HCT116 (cell line): ENCODE data around the gene WDR93. TPM values are rescaled to one million over a fixed set of nuclear protein-coding genes. Genes with fewer than 3 reads are reported as not detected.

Experiments
- ATAC-seq: fragments of 200-7000 bp; cut with Tn5 transposase; 2 replicates; pipeline ENCODE4 v1.9.1; 2020; ENCODE audit warnings: mild to moderate bottlenecking, moderate library complexity
- BruUV-seq: library from RNA; stranded (reverse); fragments of 400-500 nt; replicated peaks from 2 replicates; lab custom pipeline; 2021; lab: Mats Ljungman, UMichigan
- CTCF ChIA-PET: fragments of 300-600 bp; sonication (Branson Sonifier 250); formaldehyde crosslinking; loops from one replicate; lab custom pipeline; 2021; ENCODE audit warnings: antibody characterized with exemption; lab: Charles Lee
- POLR2A ChIA-PET: fragments of 300-600, 350-600 bp; sonication (Branson Sonifier 250); formaldehyde crosslinking; loops from one replicate; lab custom pipeline; 2021; ENCODE audit warnings: antibody characterized with exemption; lab: Charles Lee
- RAD21 ChIA-PET, 2 experiments: fragments of 300-600 bp; sonication (Branson Sonifier 250); formaldehyde crosslinking; loops; one replicate each; lab custom pipeline; 2023; ENCODE audit warnings: low total read pairs in 2 of 2; ENCODE audit not compliant: uncharacterized antibody in 2 of 2, unreplicated experiment in 2 of 2, low non-redundant PET in 1 of 2; lab: Charles Lee
- DNase-seq: peaks from one replicate; pipeline ENCODE4 v3.0.0-alpha.2; 2010; ENCODE audit warnings: low read depth, low spot score
- H2AFZ ChIP-seq: fragments of 200-600 bp; shearing (Covaris generic), sonication (generic); 2 replicates; pipeline ENCODE4 v1.6.1; 2017; ENCODE audit warnings: low read depth, mixed run types, mixed read lengths, antibody characterized with exemption, low read length; ENCODE audit not compliant: poor library complexity, severe bottlenecking
- H3K27ac ChIP-seq: 2 replicates; pipeline ENCODE4 v1.5.1; 2012; ENCODE audit warnings: low read depth, low read length
- H3K27me3 ChIP-seq: fragments of 200-600 bp; sonication (generic); 2 replicates; pipeline ENCODE4 v1.6.1; 2016; ENCODE audit warnings: mixed run types, low read length, mixed read lengths; ENCODE audit not compliant: insufficient read depth
- H3K36me3 ChIP-seq, 2 experiments: fragments of 200-500 bp in 1 of 2; fragments of 200-600 bp in 1 of 2; sonication (Bioruptor generic) in 1 of 2; sonication (generic) in 1 of 2; 2 replicates each; pipeline versions ENCODE4 v1.5.1 to v1.6.1; 2014 to 2016; ENCODE audit warnings: low read length in 2 of 2, inconsistent platforms in 1 of 2, mixed read lengths in 1 of 2, mixed run types in 1 of 2; ENCODE audit not compliant: insufficient read depth in 2 of 2, control insufficient read depth in 1 of 2
- H3K4me1 ChIP-seq, 2 experiments: fragments of 200-600 bp in 1 of 2; sonication (generic) in 1 of 2; 2 replicates each; pipeline versions ENCODE4 v1.5.1 to v1.6.1; 2012 to 2017; ENCODE audit warnings: low read length in 2 of 2, inconsistent platforms in 1 of 2, mild to moderate bottlenecking in 1 of 2, mixed read lengths in 1 of 2, mixed run types in 1 of 2, moderate library complexity in 1 of 2; ENCODE audit not compliant: insufficient read depth in 2 of 2, control insufficient read depth in 1 of 2
- H3K4me2 ChIP-seq: fragments of 200-600 bp; sonication (generic); 2 replicates; pipeline ENCODE4 v1.6.1; 2017; ENCODE audit warnings: mixed run types, low read length, mixed read lengths
- H3K4me3 ChIP-seq, 2 experiments: fragments of 200-600 bp in 1 of 2; sonication (generic) in 1 of 2; replicated peaks in 1 of 2; 2 replicates each; pipeline ENCODE4 v1.5.1; 2011 to 2016; ENCODE audit warnings: low read length in 2 of 2, control low read depth in 1 of 2, low read depth in 1 of 2, mild to moderate bottlenecking in 1 of 2, mixed read lengths in 1 of 2, mixed run types in 1 of 2
- H3K79me2 ChIP-seq: fragments of 200-600 bp; sonication (generic); 2 replicates; pipeline ENCODE4 v1.6.1; 2017; ENCODE audit warnings: mild to moderate bottlenecking, mixed run types, low read length, moderate library complexity, mixed read lengths; ENCODE audit not compliant: insufficient read depth
- H3K9ac ChIP-seq: fragments of 200-600 bp; sonication (generic); 2 replicates; pipeline ENCODE4 v1.6.1; 2016; ENCODE audit warnings: low read length, mixed read lengths
- H3K9me2 ChIP-seq: fragments of 200-600 bp; sonication (generic), shearing (Covaris generic); 2 replicates; pipeline ENCODE4 v1.6.1; 2017; ENCODE audit warnings: mixed run types, mild to moderate bottlenecking, moderate library complexity; ENCODE audit not compliant: insufficient read depth
- H3K9me3 ChIP-seq, 2 experiments: fragments of 200-500 bp in 1 of 2; fragments of 200-600 bp in 1 of 2; sonication (Bioruptor generic) in 1 of 2; sonication (generic) in 1 of 2; 2 replicates each; pipeline ENCODE4 v1.6.1; 2014 to 2017; ENCODE audit warnings: low read length in 2 of 2, mixed read lengths in 2 of 2, inconsistent platforms in 1 of 2, low read depth in 1 of 2, mild to moderate bottlenecking in 1 of 2, mixed run types in 1 of 2, moderate library complexity in 1 of 2; ENCODE audit not compliant: control insufficient read depth in 1 of 2, insufficient read depth in 1 of 2
- H4K20me1 ChIP-seq: fragments of 200-600 bp; sonication (generic), shearing (Covaris generic); 2 replicates; pipeline ENCODE4 v1.6.1; 2017; ENCODE audit warnings: mixed run types, mild to moderate bottlenecking, moderate library complexity; ENCODE audit not compliant: insufficient read depth
- CBX3 ChIP-seq: IDR thresholded peaks from 2 replicates; pipeline ENCODE4 v1.6.1; 2012; ENCODE audit warnings: low read depth
- EZH2 ChIP-seq: fragments of 200-600 bp; sonication (generic); IDR thresholded peaks from 2 replicates; pipeline ENCODE4 v1.6.1; 2017; ENCODE audit warnings: antibody characterized with exemption, mixed run types
- EZH2phosphoT487 ChIP-seq: fragments of 200-600 bp; IDR thresholded peaks from 2 replicates; pipeline ENCODE4 v1.6.1; 2018; ENCODE audit warnings: antibody characterized with exemption, borderline replicate concordance
- FOSL1 ChIP-seq: IDR thresholded peaks from 2 replicates; pipeline ENCODE4 v1.6.1; 2012; ENCODE audit warnings: low read depth
- JUND ChIP-seq: IDR thresholded peaks from 2 replicates; pipeline ENCODE4 v1.6.1; 2012
- RAD21 ChIP-seq: IDR thresholded peaks from 2 replicates; pipeline ENCODE4 v1.6.1; 2012; ENCODE audit warnings: low read depth, mild to moderate bottlenecking
- SRF ChIP-seq: IDR thresholded peaks from 2 replicates; pipeline ENCODE4 v1.6.1; 2012; ENCODE audit warnings: low read depth
- YY1 ChIP-seq: IDR thresholded peaks from 2 replicates; pipeline ENCODE4 v1.6.1; 2011; ENCODE audit warnings: low read length, low read depth, moderate library complexity, mild to moderate bottlenecking; ENCODE audit not compliant: insufficient replicate concordance; ENCODE audit errors: extremely low read depth
- ZFX ChIP-seq: fragments of 450-650 bp; IDR thresholded peaks from 2 replicates; pipeline ENCODE4 v1.6.1; 2017
- ZNF274 ChIP-seq: fragments of 200-500 bp; sonication (Bioruptor generic); IDR thresholded peaks from 2 replicates; pipeline ENCODE4 v1.6.1; 2014; ENCODE audit warnings: mild to moderate bottlenecking, low read depth, low read length, inconsistent platforms
- intact Hi-C: fragments of 100-400 bp; cut with micrococcal nuclease; formaldehyde crosslinking; loops from 2 replicates; pipeline ENCODE4 v1.10.0; 2022
- total RNA-seq: library from RNA; stranded (reverse); gene quantifications from one replicate; pipeline ENCODE4 v1.2.1, GENCODE V29; 2021; ENCODE audit not compliant: unreplicated experiment
- TF ChIP-seq, protein P1 (sequence below), 3 experiments: fragments of 200-600 bp in 1 of 3; sonication (generic) in 1 of 3; IDR thresholded peaks in 2 of 3; conservative IDR thresholded peaks in 1 of 3; 2 replicates each; pipeline ENCODE4 v1.5.1; 2012 to 2017; ENCODE audit warnings: low read depth in 2 of 3, low read length in 2 of 3, antibody characterized with exemption in 1 of 3, borderline replicate concordance in 1 of 3, control low read depth in 1 of 3, mild to moderate bottlenecking in 1 of 3, mixed read lengths in 1 of 3, mixed run types in 1 of 3, moderate library complexity in 1 of 3; ENCODE audit not compliant: insufficient read depth in 1 of 3
- TF ChIP-seq, protein P2 (sequence below): IDR thresholded peaks from 2 replicates; pipeline ENCODE4 v1.6.1; 2012
- TF ChIP-seq, protein P3 (sequence below): IDR thresholded peaks from 2 replicates; pipeline ENCODE4 v1.6.1; 2012; ENCODE audit warnings: low read depth
- TF ChIP-seq, protein P4 (sequence below): IDR thresholded peaks from 2 replicates; pipeline ENCODE4 v1.6.1; 2012

Gene WDR93
- total RNA-seq, 1 experiment from 2014 or later = 0.42 TPM

DNA sequence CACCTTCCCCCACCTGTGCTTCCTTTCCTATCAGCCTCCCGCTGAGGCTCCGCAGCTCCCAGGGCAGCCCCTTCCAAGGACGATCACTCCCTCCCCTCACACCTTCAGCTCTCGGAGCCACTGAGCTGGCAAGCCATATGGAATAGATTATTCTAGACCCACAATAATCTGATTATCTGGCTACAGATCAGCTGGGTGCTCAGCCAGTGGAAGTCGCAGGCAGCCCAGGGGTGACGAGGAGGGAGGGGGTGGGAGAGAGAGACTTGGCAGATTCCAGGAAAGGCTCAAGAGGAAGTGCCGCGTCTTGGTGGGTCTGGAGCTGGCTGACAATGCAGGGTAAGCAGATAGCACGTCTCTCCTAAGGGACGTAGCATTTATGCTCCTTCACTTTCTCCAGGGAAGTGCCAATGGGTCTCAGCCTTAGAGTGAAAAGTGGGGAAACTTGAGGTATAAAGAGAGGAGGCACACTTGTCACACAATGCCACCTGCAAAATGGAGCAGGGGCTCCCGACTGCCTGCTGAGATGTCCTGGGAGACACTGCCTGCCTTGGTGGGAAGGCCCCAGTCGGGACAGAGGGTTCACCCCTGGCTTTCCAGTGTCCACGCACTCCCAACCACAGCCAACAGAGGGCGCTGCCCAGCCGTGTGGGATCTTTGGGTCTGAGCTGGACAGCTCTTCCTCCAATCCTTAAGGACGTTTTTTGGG lies 69.8 kb downstream of the WDR93 start:
- no peak overlapping the region for H3K4me2 ChIP-seq

More for the DNA sequence above, 69.8 kb downstream of the WDR93 start:
- Histone ChIP-seq H3K36me3 (no peaks in the 10 kb centered on the region), H3K79me2 (no peaks in the 10 kb centered on the region), H3K9ac (no peak overlapping the region), H3K4me1 (peaks cover 0 to 10% of the 10 kb centered on the region in 2 experiments; a peak in 1 of 4 replicates), H3K4me3 (no peak overlapping the region), H2AFZ (peak overlapping the region; percentile 54), H3K27ac (no peak overlapping the region), H4K20me1 (no peaks in the 10 kb centered on the region), H3K9me2 (no peaks in the 10 kb centered on the region), H3K27me3 (no peaks in the 10 kb centered on the region), H3K9me3 (no peaks in the 10 kb centered on the region)
- ATAC-seq (peak; percentile 98), DNase-seq (peak; percentile 39)
- RAD21 ChIA-PET = interaction anchor here (0.6 to 3.5 kb wide), 8 partner anchors 10 to 134 kb away, joined by 3 to 29 read pairs (median 6); partner anchors contain the start of genes AP3S2 (in 1 of the 2) and MESP1 (in 1 of the 2)
- CTCF ChIA-PET = interaction anchor here (0.6 to 5.4 kb wide), 23 partner anchors 8 to 327 kb away, joined by 3 to 164 read pairs (median 5); partner anchors contain the start of genes MESP1 and MESP2
- POLR2A ChIA-PET = interaction anchor here (0.5 to 1.6 kb wide), 3 partner anchors 115 to 322 kb away, joined by 3 to 4 read pairs (median 4); no protein-coding TSS in a partner anchor
- TF ChIP-seq, protein P1, sequence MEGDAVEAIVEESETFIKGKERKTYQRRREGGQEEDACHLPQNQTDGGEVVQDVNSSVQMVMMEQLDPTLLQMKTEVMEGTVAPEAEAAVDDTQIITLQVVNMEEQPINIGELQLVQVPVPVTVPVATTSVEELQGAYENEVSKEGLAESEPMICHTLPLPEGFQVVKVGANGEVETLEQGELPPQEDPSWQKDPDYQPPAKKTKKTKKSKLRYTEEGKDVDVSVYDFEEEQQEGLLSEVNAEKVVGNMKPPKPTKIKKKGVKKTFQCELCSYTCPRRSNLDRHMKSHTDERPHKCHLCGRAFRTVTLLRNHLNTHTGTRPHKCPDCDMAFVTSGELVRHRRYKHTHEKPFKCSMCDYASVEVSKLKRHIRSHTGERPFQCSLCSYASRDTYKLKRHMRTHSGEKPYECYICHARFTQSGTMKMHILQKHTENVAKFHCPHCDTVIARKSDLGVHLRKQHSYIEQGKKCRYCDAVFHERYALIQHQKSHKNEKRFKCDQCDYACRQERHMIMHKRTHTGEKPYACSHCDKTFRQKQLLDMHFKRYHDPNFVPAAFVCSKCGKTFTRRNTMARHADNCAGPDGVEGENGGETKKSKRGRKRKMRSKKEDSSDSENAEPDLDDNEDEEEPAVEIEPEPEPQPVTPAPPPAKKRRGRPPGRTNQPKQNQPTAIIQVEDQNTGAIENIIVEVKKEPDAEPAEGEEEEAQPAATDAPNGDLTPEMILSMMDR (IDR thresholded peaks at IDR 0.05 in 2 of 3, conservative IDR thresholded peaks at IDR 0.05 in 1 of 3; ENCODE audit: borderline replicate concordance in 1 of 3, insufficient read depth in 1 of 3, low read depth in 2 of 3, low read length in 2 of 3) = peak; percentile 94 to 99 (median 97)
- TF ChIP-seq SRF (no peak), FOSL1 (no peak), YY1 (peak; percentile 22), ZNF274 (no peak), EZH2 (no peak), RAD21 (peak; percentile 96), CBX3 (no peak), EZH2phosphoT487 (no peak), JUND (no peak), ZFX (no peak)
- TF ChIP-seq, protein P2, sequence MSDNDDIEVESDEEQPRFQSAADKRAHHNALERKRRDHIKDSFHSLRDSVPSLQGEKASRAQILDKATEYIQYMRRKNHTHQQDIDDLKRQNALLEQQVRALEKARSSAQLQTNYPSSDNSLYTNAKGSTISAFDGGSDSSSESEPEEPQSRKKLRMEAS = no peak
- TF ChIP-seq, protein P3, sequence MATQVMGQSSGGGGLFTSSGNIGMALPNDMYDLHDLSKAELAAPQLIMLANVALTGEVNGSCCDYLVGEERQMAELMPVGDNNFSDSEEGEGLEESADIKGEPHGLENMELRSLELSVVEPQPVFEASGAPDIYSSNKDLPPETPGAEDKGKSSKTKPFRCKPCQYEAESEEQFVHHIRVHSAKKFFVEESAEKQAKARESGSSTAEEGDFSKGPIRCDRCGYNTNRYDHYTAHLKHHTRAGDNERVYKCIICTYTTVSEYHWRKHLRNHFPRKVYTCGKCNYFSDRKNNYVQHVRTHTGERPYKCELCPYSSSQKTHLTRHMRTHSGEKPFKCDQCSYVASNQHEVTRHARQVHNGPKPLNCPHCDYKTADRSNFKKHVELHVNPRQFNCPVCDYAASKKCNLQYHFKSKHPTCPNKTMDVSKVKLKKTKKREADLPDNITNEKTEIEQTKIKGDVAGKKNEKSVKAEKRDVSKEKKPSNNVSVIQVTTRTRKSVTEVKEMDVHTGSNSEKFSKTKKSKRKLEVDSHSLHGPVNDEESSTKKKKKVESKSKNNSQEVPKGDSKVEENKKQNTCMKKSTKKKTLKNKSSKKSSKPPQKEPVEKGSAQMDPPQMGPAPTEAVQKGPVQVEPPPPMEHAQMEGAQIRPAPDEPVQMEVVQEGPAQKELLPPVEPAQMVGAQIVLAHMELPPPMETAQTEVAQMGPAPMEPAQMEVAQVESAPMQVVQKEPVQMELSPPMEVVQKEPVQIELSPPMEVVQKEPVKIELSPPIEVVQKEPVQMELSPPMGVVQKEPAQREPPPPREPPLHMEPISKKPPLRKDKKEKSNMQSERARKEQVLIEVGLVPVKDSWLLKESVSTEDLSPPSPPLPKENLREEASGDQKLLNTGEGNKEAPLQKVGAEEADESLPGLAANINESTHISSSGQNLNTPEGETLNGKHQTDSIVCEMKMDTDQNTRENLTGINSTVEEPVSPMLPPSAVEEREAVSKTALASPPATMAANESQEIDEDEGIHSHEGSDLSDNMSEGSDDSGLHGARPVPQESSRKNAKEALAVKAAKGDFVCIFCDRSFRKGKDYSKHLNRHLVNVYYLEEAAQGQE = no peak; the same call in 1 of the 2 replicates
- TF ChIP-seq, protein P4, sequence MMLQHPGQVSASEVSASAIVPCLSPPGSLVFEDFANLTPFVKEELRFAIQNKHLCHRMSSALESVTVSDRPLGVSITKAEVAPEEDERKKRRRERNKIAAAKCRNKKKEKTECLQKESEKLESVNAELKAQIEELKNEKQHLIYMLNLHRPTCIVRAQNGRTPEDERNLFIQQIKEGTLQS = no peak
- BruUV-seq = no TSS peak
- intact Hi-C loops = loop anchor here (1.0 kb wide), 2 partner anchors 115 to 128 kb away; no protein-coding TSS in a partner anchor
